Ascending aorta (tissue), 2 donors: ENCODE data around the gene LMNB1. TPM values are rescaled to one million over a fixed set of nuclear protein-coding genes. Genes with fewer than 3 reads are reported as not detected.

ENCODE experiments used
- DNase-seq, 2 donors: peaks; one replicate each; pipeline ENCODE4 v3.0.0-alpha.2; 2019; ENCODE audit warnings: low spot score in 2 of 2
- H3K27ac ChIP-seq, 2 donors: fragments of 200-600 bp; sonication (generic); one replicate each; pipeline ENCODE4 v1.5.1; 2016 to 2017; ENCODE audit warnings: mild to moderate bottlenecking in 1 of 2
- H3K27me3 ChIP-seq: fragments of 200-600 bp; sonication (generic); one replicate; pipeline ENCODE4 v1.5.1; 2017
- H3K36me3 ChIP-seq, 2 donors: fragments of 200-600 bp; sonication (generic); one replicate each; pipeline ENCODE4 v1.5.1; 2016
- H3K4me1 ChIP-seq, 2 donors: fragments of 200-600 bp; sonication (generic); one replicate each; pipeline ENCODE4 v1.5.1; 2016 to 2017; ENCODE audit warnings: mild to moderate bottlenecking in 1 of 2
- H3K4me3 ChIP-seq, 2 donors: fragments of 200-600 bp; sonication (generic); one replicate each; pipeline ENCODE4 v1.5.1; 2016 to 2017; ENCODE audit warnings: mild to moderate bottlenecking in 1 of 2
- H3K9me3 ChIP-seq, 2 donors: fragments of 200-600 bp; sonication (generic); one replicate each; pipeline ENCODE4 v1.5.1; 2016
- intact Hi-C: fragments of 100-400 bp; cut with DNase I; formaldehyde crosslinking; loops from one replicate; pipeline ENCODE4 v1.15.1; 2023
- total RNA-seq: library from RNA; depleted of rRNA; stranded (reverse); fragments of >200 nt; gene quantifications from one replicate; pipeline ENCODE4 v1.1.0, GENCODE V29; 2016
- TF ChIP-seq, protein P1 (sequence below), 3 experiments: fragments of 200-600 bp in 2 of 3; fragments of 450-650 bp in 1 of 3; sonication (generic) in 2 of 3; IDR thresholded peaks; one replicate each; pipeline ENCODE4 v1.5.1; 2016 to 2019; ENCODE audit warnings: antibody characterized with exemption in 3 of 3, mild to moderate bottlenecking in 1 of 3, moderate library complexity in 1 of 3

LMNB1 gene
- total RNA-seq, 1 donor from 2014 or later = 1.3 TPM

DNA sequence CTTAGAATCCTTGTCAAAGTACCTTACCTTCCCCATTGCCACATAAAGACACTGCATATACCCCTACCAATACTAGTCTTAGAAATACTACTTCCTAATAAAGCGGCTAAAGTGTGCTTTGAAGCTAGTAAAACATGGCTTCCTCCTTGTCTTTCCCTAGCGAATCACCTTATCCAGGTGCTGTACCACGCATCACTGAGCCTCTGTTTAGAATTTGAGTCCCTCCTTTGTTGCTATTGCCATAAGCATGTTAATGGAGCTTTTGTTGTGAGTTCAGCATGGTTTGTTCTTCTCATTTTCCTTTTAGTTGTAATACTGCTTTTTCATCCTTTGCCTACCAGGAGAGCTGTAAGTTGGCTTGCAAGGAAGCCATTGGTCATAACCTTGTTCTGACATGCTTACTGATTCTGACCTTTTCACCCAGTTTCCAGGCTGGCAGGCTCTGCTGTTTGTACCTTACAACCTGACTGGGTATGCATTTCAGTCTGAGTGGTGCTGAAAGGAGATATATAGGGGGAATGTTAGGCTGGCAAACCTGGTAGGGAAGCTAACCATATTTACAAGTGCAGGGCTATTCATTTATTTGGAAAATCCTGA, 49.8 kb downstream of the LMNB1 start:
- Histone ChIP-seq H3K36me3 (peaks cover 0 to 9% of the 10 kb centered on the region in 2 donors), H3K4me1 (no peaks in the 10 kb centered on the region), H3K4me3 (no peak overlapping the region), H3K27ac (no peak overlapping the region), H3K27me3 (no peaks in the 10 kb centered on the region), H3K9me3 (no peaks in the 10 kb centered on the region)
- TF ChIP-seq, protein P1, sequence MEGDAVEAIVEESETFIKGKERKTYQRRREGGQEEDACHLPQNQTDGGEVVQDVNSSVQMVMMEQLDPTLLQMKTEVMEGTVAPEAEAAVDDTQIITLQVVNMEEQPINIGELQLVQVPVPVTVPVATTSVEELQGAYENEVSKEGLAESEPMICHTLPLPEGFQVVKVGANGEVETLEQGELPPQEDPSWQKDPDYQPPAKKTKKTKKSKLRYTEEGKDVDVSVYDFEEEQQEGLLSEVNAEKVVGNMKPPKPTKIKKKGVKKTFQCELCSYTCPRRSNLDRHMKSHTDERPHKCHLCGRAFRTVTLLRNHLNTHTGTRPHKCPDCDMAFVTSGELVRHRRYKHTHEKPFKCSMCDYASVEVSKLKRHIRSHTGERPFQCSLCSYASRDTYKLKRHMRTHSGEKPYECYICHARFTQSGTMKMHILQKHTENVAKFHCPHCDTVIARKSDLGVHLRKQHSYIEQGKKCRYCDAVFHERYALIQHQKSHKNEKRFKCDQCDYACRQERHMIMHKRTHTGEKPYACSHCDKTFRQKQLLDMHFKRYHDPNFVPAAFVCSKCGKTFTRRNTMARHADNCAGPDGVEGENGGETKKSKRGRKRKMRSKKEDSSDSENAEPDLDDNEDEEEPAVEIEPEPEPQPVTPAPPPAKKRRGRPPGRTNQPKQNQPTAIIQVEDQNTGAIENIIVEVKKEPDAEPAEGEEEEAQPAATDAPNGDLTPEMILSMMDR (IDR thresholded peaks at IDR 0.05) = no peak
- no peak for DNase-seq
- intact Hi-C loops = no loop called here

DNA sequence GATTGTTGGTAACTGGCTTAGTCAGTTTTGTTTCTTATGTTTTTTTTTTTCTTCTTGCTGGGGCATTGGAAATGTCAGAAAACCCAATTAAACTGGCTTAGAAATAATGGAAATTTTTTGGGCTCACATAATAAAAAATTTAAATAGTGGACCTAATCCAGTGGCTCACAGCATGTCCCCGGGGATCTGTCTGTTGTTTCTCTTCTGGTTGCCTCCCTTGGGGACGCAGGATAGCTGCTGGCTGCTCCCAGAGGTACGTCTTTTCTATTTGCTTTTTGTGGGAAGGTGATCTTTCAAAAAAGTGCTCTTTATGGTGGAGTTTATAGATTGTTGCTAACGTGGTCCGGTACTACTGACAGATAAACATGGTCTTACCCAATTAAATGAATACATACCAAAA, 52.2 kb downstream of the LMNB1 start:
- Histone ChIP-seq H3K27me3 (no peaks in the 10 kb centered on the region), H3K27ac (no peak overlapping the region), H3K4me3 (no peak overlapping the region), H3K9me3 (no peaks in the 10 kb centered on the region), H3K36me3 (peaks cover 0 to 13% of the 10 kb centered on the region in 2 donors), H3K4me1 (no peaks in the 10 kb centered on the region)
- intact Hi-C loops = no loop called here
- no peak for DNase-seq
- TF ChIP-seq, protein P1 (IDR thresholded peaks at IDR 0.05) = no peak

DNA sequence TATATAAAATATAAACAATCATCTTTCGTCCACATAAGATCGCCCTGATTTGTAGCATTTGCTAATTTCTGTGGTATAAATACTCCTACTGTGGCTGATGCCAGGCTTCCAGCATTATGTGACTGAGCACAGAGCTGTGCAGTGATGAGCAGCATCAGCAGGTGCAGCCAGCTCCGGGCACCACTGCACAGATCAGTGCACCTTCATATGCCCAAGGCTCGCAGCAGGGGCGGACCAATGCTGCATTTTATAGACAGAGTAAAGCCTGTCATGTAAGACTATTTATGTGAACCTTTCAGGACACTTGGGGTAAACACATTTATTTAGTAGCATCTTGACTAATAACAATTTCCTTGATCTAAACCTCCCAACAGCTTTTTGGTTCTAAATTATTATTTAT, 53.1 kb downstream of the LMNB1 start:
- DNase-seq = no peak
- H3K36me3 ChIP-seq = peaks cover 0 to 13% of the 10 kb centered on the region in 2 donors
- no peaks in the 10 kb centered on the region for H3K27me3 ChIP-seq
- TF ChIP-seq, protein P1 (IDR thresholded peaks at IDR 0.05) = no peak
- no peaks in the 10 kb centered on the region for H3K4me1 ChIP-seq
- H3K9me3 ChIP-seq = no peaks in the 10 kb centered on the region
- no peak overlapping the region for H3K4me3 ChIP-seq
- intact Hi-C loops = no loop called here
- no peak overlapping the region for H3K27ac ChIP-seq

DNA sequence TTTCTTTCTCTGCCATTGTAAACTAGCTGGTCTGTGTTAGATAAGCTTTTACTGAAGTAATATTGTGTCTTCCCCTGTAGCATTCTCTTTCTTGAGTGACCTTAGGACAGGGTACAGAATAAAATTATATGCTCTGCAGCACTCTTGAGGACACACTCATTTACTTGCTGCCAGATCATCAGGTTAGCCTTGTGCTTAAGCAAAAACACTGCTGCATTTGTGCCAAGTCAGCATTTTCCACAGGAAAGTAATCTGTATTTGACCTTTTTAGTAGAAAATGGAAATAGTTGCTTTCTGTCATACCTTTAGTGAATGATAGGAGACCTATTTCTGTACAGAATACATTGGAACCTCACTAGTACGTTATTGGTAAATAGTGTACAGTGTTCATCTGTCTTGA, 54.2 kb downstream of the LMNB1 start:
- intact Hi-C loops = no loop called here
- H3K4me1 ChIP-seq = no peaks in the 10 kb centered on the region

DNA sequence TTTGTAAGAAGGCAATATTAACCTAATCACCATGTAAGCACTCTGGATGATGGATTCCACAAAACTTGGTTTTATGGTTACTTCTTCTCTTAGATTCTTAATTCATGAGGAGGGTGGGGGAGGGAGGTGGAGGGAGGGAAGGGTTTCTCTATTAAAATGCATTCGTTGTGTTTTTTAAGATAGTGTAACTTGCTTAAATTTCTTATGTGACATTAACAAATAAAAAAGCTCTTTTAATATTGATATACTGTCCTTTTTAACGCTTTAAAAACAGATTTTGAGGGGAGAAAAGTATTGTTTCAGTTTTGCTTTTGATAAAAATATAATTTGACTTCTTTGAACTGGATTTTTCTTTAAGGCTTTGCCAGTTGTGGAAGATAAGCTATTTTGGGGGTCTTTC, 59.8 kb downstream of the LMNB1 start:
- no peaks in the 10 kb centered on the region for H3K4me1 ChIP-seq
- H3K27ac ChIP-seq = no peak overlapping the region
- H3K9me3 ChIP-seq = no peaks in the 10 kb centered on the region
- no peak overlapping the region for H3K4me3 ChIP-seq
- no peak for DNase-seq
- H3K27me3 ChIP-seq = no peaks in the 10 kb centered on the region
- intact Hi-C loops = loop anchor here (5.0 kb wide), 1 partner anchor 606 kb away; no protein-coding TSS in a partner anchor
- H3K36me3 ChIP-seq = peaks cover 0 to 4% of the 10 kb centered on the region in 2 donors
- TF ChIP-seq, protein P1 (IDR thresholded peaks at IDR 0.05) = no peak

More for the DNA sequence above, 54.2 kb downstream of the LMNB1 start:
- TF ChIP-seq, protein P1 (IDR thresholded peaks at IDR 0.05) = no peak
- Histone ChIP-seq H3K9me3 (no peaks in the 10 kb centered on the region), H3K27me3 (no peaks in the 10 kb centered on the region), H3K36me3 (peaks cover 0 to 13% of the 10 kb centered on the region in 2 donors), H3K4me3 (no peak overlapping the region), H3K27ac (no peak overlapping the region)
- no peak for DNase-seq
